Effector memory CD4-positive, alpha-beta T cell (primary cell): ENCODE results near the gene SLC48A1.

Experiments
- DNase-seq, 3 donors: peaks; one replicate each; pipeline ENCODE4 v3.0.0-alpha.2; 2020
- H3K27ac ChIP-seq: 2 replicates; pipeline ENCODE4 v1.7.0; 2013; ENCODE audit warnings: mild to moderate bottlenecking, low read length, moderate library complexity; ENCODE audit not compliant: insufficient read depth, poor library complexity, severe bottlenecking
- H3K27me3 ChIP-seq: replicated peaks from 2 replicates; pipeline ENCODE4 v1.7.0; 2013; ENCODE audit warnings: mild to moderate bottlenecking, low read length; ENCODE audit not compliant: insufficient read depth, control insufficient read depth, poor library complexity, severe bottlenecking
- H3K36me3 ChIP-seq: 2 replicates; pipeline ENCODE4 v1.7.0; 2013; ENCODE audit warnings: mild to moderate bottlenecking, low read length, moderate library complexity; ENCODE audit not compliant: control insufficient read depth, insufficient read depth
- H3K4me1 ChIP-seq: 2 replicates; pipeline ENCODE4 v1.7.0; 2013; ENCODE audit warnings: low read length, mild to moderate bottlenecking; ENCODE audit not compliant: control insufficient read depth, insufficient read depth, poor library complexity, severe bottlenecking
- H3K4me3 ChIP-seq: 2 replicates; pipeline ENCODE4 v1.7.0; 2013; ENCODE audit warnings: low read length, low read depth, mild to moderate bottlenecking; ENCODE audit not compliant: insufficient read depth, poor library complexity, severe bottlenecking
- H3K9me3 ChIP-seq: 2 replicates; pipeline ENCODE4 v1.7.0; 2013; ENCODE audit warnings: mild to moderate bottlenecking, low read length, moderate library complexity; ENCODE audit not compliant: control insufficient read depth

The SLC48A1 gene

DNA sequence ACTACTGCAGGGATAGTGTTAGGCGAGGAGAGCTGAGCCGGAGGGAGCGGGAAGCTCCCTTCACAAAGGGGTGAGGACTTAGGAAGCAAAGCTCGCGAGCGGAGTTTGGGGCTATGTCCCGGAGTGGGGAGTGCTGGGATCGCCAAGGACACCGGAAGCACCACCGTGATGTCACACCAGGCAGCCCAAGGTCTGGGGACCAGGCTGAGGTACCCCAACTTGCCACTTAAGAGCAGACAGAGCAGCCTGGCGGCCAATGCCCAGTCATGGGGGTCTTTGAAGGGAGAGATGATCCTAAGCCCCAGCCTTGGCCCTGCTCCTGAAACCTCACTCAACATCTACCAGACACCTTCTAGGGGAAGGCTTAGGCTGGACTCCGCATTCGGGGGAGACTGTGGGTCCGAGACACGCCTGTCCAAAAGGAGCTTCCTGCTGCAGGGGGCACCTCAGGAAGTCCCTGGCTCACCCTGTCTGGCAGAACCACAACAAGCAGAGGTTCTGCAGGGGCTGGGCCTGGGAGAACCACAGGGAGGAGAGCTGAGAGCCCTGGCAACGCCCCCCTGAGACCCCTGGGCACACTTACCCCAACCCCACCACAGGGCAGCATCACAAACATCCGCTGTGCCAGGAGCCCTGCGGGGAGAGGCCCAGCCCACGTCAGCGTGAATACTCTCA, 17.8 kb downstream of the SLC48A1 start:
- no peak for DNase-seq
- H3K27me3 ChIP-seq = no peaks in the 10 kb centered on the region
- H3K4me1 ChIP-seq = no peaks in the 10 kb centered on the region
- H3K36me3 ChIP-seq = peaks cover 99% of the 10 kb centered on the region
- no peaks in the 10 kb centered on the region for H3K9me3 ChIP-seq
- no peak overlapping the region for H3K27ac ChIP-seq
- no peak overlapping the region for H3K4me3 ChIP-seq

DNA sequence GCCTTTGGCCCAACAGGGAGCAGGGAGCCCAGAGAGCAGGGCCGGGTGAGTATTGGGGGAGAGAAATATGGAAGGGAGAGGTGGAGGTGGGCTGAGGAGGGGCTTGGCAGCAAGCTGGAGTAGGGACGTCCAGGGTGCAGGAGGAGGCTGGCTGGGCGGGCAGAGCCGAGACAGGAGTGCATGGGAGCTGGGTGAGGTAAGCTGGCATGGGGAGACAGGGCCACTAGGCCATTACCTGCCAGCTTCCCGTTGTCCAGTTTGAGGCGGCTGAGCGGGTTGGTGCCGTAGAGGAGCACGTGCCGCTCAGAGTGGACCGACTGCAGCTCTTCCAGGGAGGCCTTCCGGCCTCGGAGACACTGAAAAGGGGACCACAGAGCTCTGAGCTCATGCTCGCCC, 18.3 kb downstream of the SLC48A1 start:
- H3K4me3 ChIP-seq = no peak overlapping the region
- H3K27ac ChIP-seq = no peak overlapping the region
- no peaks in the 10 kb centered on the region for H3K4me1 ChIP-seq
- H3K9me3 ChIP-seq = no peaks in the 10 kb centered on the region
- H3K27me3 ChIP-seq = no peaks in the 10 kb centered on the region
- peaks cover 99% of the 10 kb centered on the region for H3K36me3 ChIP-seq
- DNase-seq = no peak

DNA sequence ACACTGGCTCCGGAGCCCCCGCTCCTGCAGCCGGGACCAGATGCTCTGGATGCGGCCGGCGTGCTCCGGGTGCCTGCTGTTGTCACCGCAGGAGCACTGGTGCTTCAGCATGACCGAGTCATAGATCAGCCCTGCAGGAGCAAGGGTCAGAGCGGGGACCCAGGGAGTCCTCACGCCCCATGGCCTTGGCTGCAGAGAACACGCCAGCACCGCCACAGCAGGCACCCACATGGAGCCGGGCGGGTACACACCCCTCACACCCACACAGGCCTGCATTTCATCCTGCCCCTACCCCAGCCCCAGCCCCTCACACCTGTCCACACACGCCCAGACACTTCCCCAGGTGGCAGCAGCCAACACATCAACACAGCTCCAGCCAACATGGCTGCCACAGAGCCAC, 18.8 kb downstream of the SLC48A1 start:
- no peak for DNase-seq
- H3K9me3 ChIP-seq = no peaks in the 10 kb centered on the region
- H3K4me1 ChIP-seq = no peaks in the 10 kb centered on the region
- H3K4me3 ChIP-seq = no peak overlapping the region
- no peak overlapping the region for H3K27ac ChIP-seq
- H3K27me3 ChIP-seq = no peaks in the 10 kb centered on the region
- peaks cover 98% of the 10 kb centered on the region for H3K36me3 ChIP-seq

GRCh38 chr12:47793015-47793681, 20.1 kb downstream of the SLC48A1 start:
- DNase-seq = no peak
- Histone ChIP-seq H3K27ac (peak overlapping the region; percentile 17), H3K9me3 (no peaks in the 10 kb centered on the region), H3K36me3 (peaks cover 95% of the 10 kb centered on the region), H3K4me3 (no peak overlapping the region), H3K27me3 (no peaks in the 10 kb centered on the region), H3K4me1 (no peaks in the 10 kb centered on the region)

DNA sequence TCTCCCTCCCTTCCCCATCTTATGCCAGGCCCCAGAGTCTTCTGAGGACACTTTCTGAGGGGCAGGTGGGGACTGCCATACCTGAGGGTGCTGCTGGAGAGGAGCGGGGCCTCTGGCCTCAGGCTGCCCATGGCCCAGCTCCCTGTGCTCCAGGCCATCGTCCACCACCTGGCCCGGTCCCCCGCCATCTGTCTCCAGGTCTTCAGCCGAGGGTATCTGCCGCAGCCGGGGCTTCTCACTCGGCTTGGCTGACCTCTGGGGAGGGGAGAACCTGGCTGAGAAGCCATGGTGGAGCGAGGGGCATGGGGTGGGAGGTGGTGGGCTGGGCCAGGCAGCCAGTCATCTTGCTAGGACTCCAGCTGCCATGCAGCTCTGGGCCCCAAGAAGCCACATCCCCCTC, 21.6 kb downstream of the SLC48A1 start:
- Histone ChIP-seq H3K36me3 (peaks cover 89% of the 10 kb centered on the region), H3K9me3 (no peaks in the 10 kb centered on the region), H3K27ac (no peak overlapping the region)

GRCh38 chr12:47795121-47795813, 22.2 kb downstream of the SLC48A1 start:
- Histone ChIP-seq H3K27ac (no peak overlapping the region), H3K4me3 (no peak overlapping the region), H3K9me3 (no peaks in the 10 kb centered on the region), H3K4me1 (no peaks in the 10 kb centered on the region), H3K27me3 (no peaks in the 10 kb centered on the region), H3K36me3 (peaks cover 84% of the 10 kb centered on the region)
- DNase-seq = no peak

More for the DNA sequence above, 21.6 kb downstream of the SLC48A1 start:
- H3K4me1 ChIP-seq = no peaks in the 10 kb centered on the region
- no peaks in the 10 kb centered on the region for H3K27me3 ChIP-seq
- H3K4me3 ChIP-seq = no peak overlapping the region
- no peak for DNase-seq

- Histone ChIP-seq H3K4me3 (no peak overlapping the region), H3K9me3 (no peaks in the 10 kb centered on the region), H3K36me3 (peaks cover 80% of the 10 kb centered on the region), H3K27ac (no peak overlapping the region), H3K4me1 (no peaks in the 10 kb centered on the region), H3K27me3 (no peaks in the 10 kb centered on the region)
- DNase-seq = no peak
Observed at GRCh38 chr12:47795814-47796411, 22.9 kb downstream of the SLC48A1 start.

DNA sequence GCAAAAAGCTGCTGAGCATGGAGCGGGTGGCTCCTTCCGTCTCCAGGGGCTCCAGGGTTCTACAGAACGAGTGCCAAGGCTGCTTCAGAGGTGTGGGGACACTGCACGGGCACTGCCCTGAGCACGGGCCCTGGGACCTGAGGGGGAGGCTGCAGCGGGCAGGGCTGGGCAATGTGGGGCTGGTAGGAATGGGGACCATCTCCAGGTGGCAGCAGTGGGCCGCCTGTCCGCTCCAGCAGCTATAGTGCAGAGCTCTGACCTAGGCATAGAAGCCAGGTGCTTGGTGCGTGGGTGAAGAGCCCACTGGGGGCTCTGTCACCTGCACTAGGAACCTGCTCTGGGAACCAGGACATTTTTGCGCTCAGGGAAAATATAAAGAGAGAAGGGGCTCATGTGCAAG, 24.4 kb downstream of the SLC48A1 start:
- Histone ChIP-seq H3K9me3 (no peaks in the 10 kb centered on the region), H3K27me3 (no peaks in the 10 kb centered on the region), H3K36me3 (peaks cover 66% of the 10 kb centered on the region), H3K27ac (no peak overlapping the region), H3K4me1 (peaks cover 10% of the 10 kb centered on the region), H3K4me3 (no peak overlapping the region)
- no peak for DNase-seq

DNA sequence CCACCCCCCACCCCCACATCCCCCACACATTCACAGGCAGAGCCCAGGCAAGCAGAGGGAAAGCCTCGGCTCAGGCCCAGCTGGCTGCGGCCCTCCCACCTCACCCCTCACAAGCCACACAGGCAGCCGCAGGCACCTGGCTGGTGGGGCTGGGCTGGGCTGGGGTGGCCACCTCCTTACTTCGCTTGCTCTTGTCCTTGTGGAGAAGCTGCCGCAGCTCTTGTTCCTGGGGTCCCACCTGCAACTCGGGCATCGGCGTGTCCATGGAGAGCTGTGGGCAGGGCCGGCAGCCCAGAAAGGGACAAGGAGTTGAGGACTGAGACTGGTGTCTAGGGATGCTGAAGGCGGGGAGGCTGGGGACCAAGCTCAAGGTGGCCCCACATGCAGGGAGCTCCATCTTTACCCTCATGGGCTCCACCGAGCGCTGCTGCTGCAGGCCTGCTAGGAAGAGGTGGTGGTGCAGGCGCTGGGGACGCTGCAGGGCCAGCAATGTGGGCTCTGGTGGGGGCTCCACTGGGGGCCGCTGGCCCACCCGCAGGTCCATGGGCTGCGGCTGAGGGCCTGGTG, 25.4 kb downstream of the SLC48A1 start:
- Histone ChIP-seq H3K4me1 (peaks cover 20% of the 10 kb centered on the region), H3K36me3 (peaks cover 57% of the 10 kb centered on the region), H3K4me3 (no peak overlapping the region), H3K27ac (no peak overlapping the region), H3K27me3 (no peaks in the 10 kb centered on the region), H3K9me3 (no peaks in the 10 kb centered on the region)
- no peak for DNase-seq
